Calu3 (cell line): Measurements from ENCODE around the gene MOB3B. TPM values are rescaled to one million over a fixed set of nuclear protein-coding genes. Genes with fewer than 3 reads are reported as not detected.

ENCODE experiments used
- BruUV-seq: library from RNA; stranded (reverse); fragments of 400-500 nt; replicated peaks from 2 replicates; lab custom pipeline; 2021; lab: Mats Ljungman, UMichigan
- CTCF ChIA-PET: fragments of 300-600 bp; sonication (Branson Sonifier 250); formaldehyde crosslinking; loops from one replicate; lab custom pipeline; 2022; ENCODE audit warnings: antibody characterized with exemption; lab: Charles Lee
- DNase-seq: peaks from one replicate; pipeline ENCODE4 v3.0.0; 2022
- H3K27ac Mint-ChIP-seq: one replicate; pipeline ENCODE4 v1.8.0; 2022; ENCODE audit warnings: mixed read lengths; ENCODE audit not compliant: unreplicated experiment
- H3K27me3 Mint-ChIP-seq: one replicate; pipeline ENCODE4 v1.8.0; 2022; ENCODE audit warnings: mixed read lengths; ENCODE audit not compliant: unreplicated experiment
- H3K36me3 Mint-ChIP-seq: one replicate; pipeline ENCODE4 v1.8.0; 2022; ENCODE audit warnings: mild to moderate bottlenecking, moderate library complexity, mixed read lengths; ENCODE audit not compliant: insufficient read depth, unreplicated experiment
- H3K4me1 Mint-ChIP-seq: one replicate; pipeline ENCODE4 v1.8.0; 2022; ENCODE audit warnings: mild to moderate bottlenecking, low read depth, mixed read lengths; ENCODE audit not compliant: unreplicated experiment
- H3K4me3 Mint-ChIP-seq: one replicate; pipeline ENCODE4 v1.8.0; 2022; ENCODE audit warnings: mild to moderate bottlenecking, low read depth, moderate library complexity, mixed read lengths; ENCODE audit not compliant: unreplicated experiment
- H3K9me3 Mint-ChIP-seq: one replicate; pipeline ENCODE4 v1.8.0; 2022; ENCODE audit warnings: low read depth, mixed read lengths; ENCODE audit not compliant: unreplicated experiment
- CTCF ChIP-seq: fragments of 200-600 bp; IDR thresholded peaks from one replicate; pipeline ENCODE4 v1.8.0; 2022; ENCODE audit warnings: antibody characterized with exemption; ENCODE audit not compliant: unreplicated experiment
- intact Hi-C: fragments of 100-400 bp; cut with micrococcal nuclease; formaldehyde crosslinking; loops from one replicate; pipeline ENCODE4 v1.10.0; 2022; ENCODE audit not compliant: unreplicated experiment
- total RNA-seq: library from RNA; stranded (reverse); gene quantifications from 2 replicates; pipeline ENCODE4 v1.2.3, GENCODE V29; 2022

The MOB3B gene
- total RNA-seq, 1 experiment from 2014 or later: 7.6 TPM

- peaks cover 92% of the 10 kb centered on the region for H3K4me1 Mint-ChIP-seq
- H3K36me3 Mint-ChIP-seq: peaks cover 14% of the 10 kb centered on the region
- peak overlapping the region; percentile 68 for H3K27ac Mint-ChIP-seq
- no TSS peak for BruUV-seq
- no peak for TF ChIP-seq CTCF
- H3K9me3 Mint-ChIP-seq: no peaks in the 10 kb centered on the region
- no peak for DNase-seq
- CTCF ChIA-PET: no interaction called here
- H3K4me3 Mint-ChIP-seq: no peak overlapping the region
- H3K27me3 Mint-ChIP-seq: no peaks in the 10 kb centered on the region
- intact Hi-C loops: no loop called here
Observed at GRCh38 chr9:27382975-27383374, 146.6 kb downstream of the MOB3B start.

GRCh38 chr9:27382308-27382707, 147.3 kb downstream of the MOB3B start:
- intact Hi-C loops: no loop called here
- no peak overlapping the region for H3K4me3 Mint-ChIP-seq
- no peaks in the 10 kb centered on the region for H3K9me3 Mint-ChIP-seq
- no TSS peak for BruUV-seq
- H3K36me3 Mint-ChIP-seq: peaks cover 14% of the 10 kb centered on the region
- CTCF ChIA-PET: interaction anchor here (0.6 kb wide), 1 partner anchor 75 kb away, joined by 3 read pairs; no protein-coding TSS in a partner anchor
- H3K27me3 Mint-ChIP-seq: no peaks in the 10 kb centered on the region
- peaks cover 89% of the 10 kb centered on the region for H3K4me1 Mint-ChIP-seq
- no peak for TF ChIP-seq CTCF
- peak overlapping the region; percentile 68 for H3K27ac Mint-ChIP-seq
- peak; percentile 26 for DNase-seq

- intact Hi-C loops: no loop called here
- Mint-ChIP-seq H3K27ac (peak overlapping the region; percentile 68), H3K36me3 (peaks cover 6% of the 10 kb centered on the region), H3K4me1 (peaks cover 69% of the 10 kb centered on the region), H3K4me3 (peak overlapping the region; percentile 50), H3K9me3 (no peaks in the 10 kb centered on the region), H3K27me3 (no peaks in the 10 kb centered on the region)
- no TSS peak for BruUV-seq
- DNase-seq: peak; percentile 49
- CTCF ChIA-PET: interaction anchor here (0.7 kb wide), 4 partner anchors 13 to 378 kb away, joined by 3 to 4 read pairs (median 4); no protein-coding TSS in a partner anchor
- no peak for TF ChIP-seq CTCF
Observed at GRCh38 chr9:27379311-27380251, 150.0 kb downstream of the MOB3B start.

GRCh38 chr9:27377811-27378456, 151.7 kb downstream of the MOB3B start:
- H3K27ac Mint-ChIP-seq: no peak overlapping the region
- intact Hi-C loops: no loop called here
- peaks cover 6% of the 10 kb centered on the region for H3K36me3 Mint-ChIP-seq
- no TSS peak for BruUV-seq
- H3K4me3 Mint-ChIP-seq: no peak overlapping the region
- DNase-seq: no peak
- no peaks in the 10 kb centered on the region for H3K9me3 Mint-ChIP-seq
- H3K27me3 Mint-ChIP-seq: no peaks in the 10 kb centered on the region
- no peak for TF ChIP-seq CTCF
- H3K4me1 Mint-ChIP-seq: peaks cover 58% of the 10 kb centered on the region
- CTCF ChIA-PET: no interaction called here
